Vagina (tissue), 2 donors: ENCODE measurements around the gene ABCC1.

Experiments used
- POLR2A ChIP-seq, 2 donors: fragments of 450-650 bp; IDR thresholded peaks; one replicate each; pipeline ENCODE4 v1.6.1; 2017; ENCODE audit warnings: antibody characterized with exemption in 2 of 2, mild to moderate bottlenecking in 2 of 2, moderate library complexity in 2 of 2
- TF ChIP-seq, protein P1 (sequence below), 3 experiments: fragments of 450-650 bp in 2 of 3; fragments of 200-600 bp in 1 of 3; sonication (generic) in 1 of 3; IDR thresholded peaks; one replicate each; pipeline ENCODE4 v1.5.1; 2017 to 2019; ENCODE audit warnings: antibody characterized with exemption in 3 of 3, mild to moderate bottlenecking in 2 of 3, moderate library complexity in 2 of 3

DNA sequence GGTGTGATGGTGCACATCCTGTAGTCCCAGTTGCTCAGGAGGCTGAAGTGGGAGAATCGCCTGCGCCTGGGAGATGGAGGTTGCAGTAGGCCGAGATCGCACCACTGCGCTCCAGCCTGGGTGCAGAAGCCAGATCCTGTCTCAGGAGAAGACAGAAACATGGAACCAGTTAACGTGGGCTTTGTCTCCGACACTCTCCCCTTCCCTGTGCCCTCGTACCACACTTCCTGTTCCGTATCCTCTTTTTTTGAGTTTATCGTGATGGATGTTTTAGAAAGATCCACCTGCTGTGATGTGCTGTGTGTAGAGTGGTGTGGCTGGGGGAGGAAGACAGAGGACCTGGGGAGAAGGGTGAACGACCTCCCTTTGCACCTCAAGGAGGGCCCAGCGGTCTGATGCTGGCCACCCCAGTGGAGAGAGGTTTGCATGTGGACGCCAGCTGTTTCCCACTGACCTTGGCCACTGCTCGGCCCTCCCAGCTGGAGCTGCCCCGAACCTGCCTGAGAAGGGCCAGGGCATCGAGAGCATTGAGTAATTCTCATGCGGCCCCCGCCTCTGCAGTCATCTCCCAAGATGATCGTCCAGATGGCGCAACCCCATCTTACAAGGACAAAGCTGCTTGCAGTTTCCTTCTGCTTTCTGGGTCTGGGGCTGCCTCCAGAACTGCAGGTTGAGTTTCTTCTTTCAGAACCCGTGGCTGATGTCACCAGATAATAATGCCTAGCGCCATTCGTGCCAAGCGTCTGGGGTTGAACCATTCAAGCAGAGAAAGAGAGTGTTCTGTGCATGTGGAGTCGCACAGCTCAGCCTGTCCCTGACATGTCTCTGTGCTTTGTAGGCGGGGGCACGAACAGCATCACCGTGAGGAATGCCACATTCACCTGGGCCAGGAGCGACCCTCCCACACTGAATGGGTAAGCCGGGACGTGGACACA lies 126.3 kb downstream of the ABCC1 start:
- TF ChIP-seq, protein P1, sequence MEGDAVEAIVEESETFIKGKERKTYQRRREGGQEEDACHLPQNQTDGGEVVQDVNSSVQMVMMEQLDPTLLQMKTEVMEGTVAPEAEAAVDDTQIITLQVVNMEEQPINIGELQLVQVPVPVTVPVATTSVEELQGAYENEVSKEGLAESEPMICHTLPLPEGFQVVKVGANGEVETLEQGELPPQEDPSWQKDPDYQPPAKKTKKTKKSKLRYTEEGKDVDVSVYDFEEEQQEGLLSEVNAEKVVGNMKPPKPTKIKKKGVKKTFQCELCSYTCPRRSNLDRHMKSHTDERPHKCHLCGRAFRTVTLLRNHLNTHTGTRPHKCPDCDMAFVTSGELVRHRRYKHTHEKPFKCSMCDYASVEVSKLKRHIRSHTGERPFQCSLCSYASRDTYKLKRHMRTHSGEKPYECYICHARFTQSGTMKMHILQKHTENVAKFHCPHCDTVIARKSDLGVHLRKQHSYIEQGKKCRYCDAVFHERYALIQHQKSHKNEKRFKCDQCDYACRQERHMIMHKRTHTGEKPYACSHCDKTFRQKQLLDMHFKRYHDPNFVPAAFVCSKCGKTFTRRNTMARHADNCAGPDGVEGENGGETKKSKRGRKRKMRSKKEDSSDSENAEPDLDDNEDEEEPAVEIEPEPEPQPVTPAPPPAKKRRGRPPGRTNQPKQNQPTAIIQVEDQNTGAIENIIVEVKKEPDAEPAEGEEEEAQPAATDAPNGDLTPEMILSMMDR (IDR thresholded peaks at IDR 0.05): no peak
- TF ChIP-seq POLR2A (IDR thresholded peaks at IDR 0.05): no peak
